ENCODE results near the gene GRK3.
"Not testable (repeated sequence)": the region's sequence is repeated elsewhere in the genome, so short reads cannot be mapped to it uniquely, and the experiment has no call there.

DNA sequence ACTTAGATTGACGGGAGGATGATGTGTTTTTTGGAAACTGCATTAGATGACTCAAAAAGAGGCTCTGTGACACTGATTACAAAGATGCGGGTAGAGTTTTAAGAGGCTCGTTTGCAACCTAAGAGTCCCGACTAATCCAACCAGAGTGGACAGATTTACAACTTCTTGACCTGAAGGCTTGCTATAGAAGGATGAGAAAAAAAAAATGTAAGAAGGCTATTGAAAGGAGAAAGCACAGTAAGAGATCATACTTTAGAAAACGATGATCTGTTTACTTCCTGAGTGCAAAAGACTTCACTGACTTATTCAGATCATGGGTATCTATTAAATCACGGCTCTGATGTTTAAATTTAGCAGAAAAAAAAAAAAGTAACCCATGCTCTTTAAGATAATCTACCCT is 17.0 kb downstream of the GRK3 start:
- TF ChIP-seq CTCF, POLR2A (IDR thresholded peaks at IDR 0.05): not testable (repeated sequence)

Data from thyroid gland (tissue), 4 donors.